Body of pancreas (tissue), 4 donors: ENCODE results near the gene ARID4B. TPM values are rescaled to one million over a fixed set of nuclear protein-coding genes. Genes with fewer than 3 reads are reported as not detected.
A peak's percentile ranks its signal among the peaks of the same experiment; 100 is the strongest.

ENCODE experiments used
- ATAC-seq: fragments of 150-250 bp; one replicate; pipeline ENCODE4 v1.9.1; 2016
- DNase-seq, 4 donors: peaks; one replicate each; pipeline ENCODE4 v3.0.0-alpha.2; 2019
- H3K27ac ChIP-seq, 4 donors: fragments of 200-600 bp; sonication (generic); 1 replicate in 3 of 4; 2 replicates in 1 of 4; pipeline versions ENCODE4 v1.5.1 to v1.6.1; 2016 to 2019; ENCODE audit warnings: mild to moderate bottlenecking in 1 of 4, mixed read lengths in 1 of 4, moderate library complexity in 1 of 4
- H3K27me3 ChIP-seq, 2 donors: fragments of 200-600 bp; sonication (generic); one replicate each; pipeline ENCODE4 v1.6.0; 2016; ENCODE audit warnings: mild to moderate bottlenecking in 1 of 2
- H3K36me3 ChIP-seq, 2 donors: fragments of 200-600 bp; sonication (generic); replicated peaks in 1 of 2; 2 replicates each; pipeline ENCODE4 v1.5.1; 2016; ENCODE audit warnings: low read depth in 2 of 2; ENCODE audit not compliant: insufficient read depth in 1 of 2
- H3K4me1 ChIP-seq: fragments of 200-600 bp; sonication (generic); one replicate; pipeline ENCODE4 v1.6.0; 2016
- H3K4me3 ChIP-seq, 2 donors: fragments of 200-600 bp; sonication (generic); 1 replicate in 1 of 2; 2 replicates in 1 of 2; pipeline ENCODE4 v1.5.1; 2016 to 2019
- H3K9me3 ChIP-seq, 3 donors: fragments of 200-600 bp; sonication (generic); 1 replicate in 2 of 3; 2 replicates in 1 of 3; pipeline ENCODE4 v1.5.1; 2016
- POLR2A ChIP-seq, 3 donors: fragments of 450-650 bp; IDR thresholded peaks; one replicate each; pipeline ENCODE4 v1.6.1; 2016; ENCODE audit warnings: antibody characterized with exemption in 3 of 3, mild to moderate bottlenecking in 2 of 3
- WGBS, 2 donors: methylation state at CpG; one replicate each; pipeline ENCODE4 v1.1.5; 2017; 5-methylcytosine and 5-hydroxymethylcytosine counted together
- intact Hi-C: fragments of 100-400 bp; cut with DNase I; formaldehyde crosslinking; loops from one replicate; pipeline ENCODE4 v1.15.1; 2023
- total RNA-seq, 2 donors: library from RNA; depleted of rRNA; stranded (reverse); fragments of >200 nt; gene quantifications; one replicate each; pipeline ENCODE4 v1.1.0, GENCODE V29; 2016
- TF ChIP-seq, protein P1 (sequence below), 7 experiments: fragments of 450-650 bp in 4 of 7; fragments of 200-600 bp in 3 of 7; sonication (generic) in 3 of 7; IDR thresholded peaks; one replicate each; pipeline ENCODE4 v1.5.1; 2016 to 2019; ENCODE audit warnings: antibody characterized with exemption in 7 of 7

Gene ARID4B
- total RNA-seq, 2 donors from 2014 or later, result 27.7 to 35.3 TPM

- TF ChIP-seq, protein P1, sequence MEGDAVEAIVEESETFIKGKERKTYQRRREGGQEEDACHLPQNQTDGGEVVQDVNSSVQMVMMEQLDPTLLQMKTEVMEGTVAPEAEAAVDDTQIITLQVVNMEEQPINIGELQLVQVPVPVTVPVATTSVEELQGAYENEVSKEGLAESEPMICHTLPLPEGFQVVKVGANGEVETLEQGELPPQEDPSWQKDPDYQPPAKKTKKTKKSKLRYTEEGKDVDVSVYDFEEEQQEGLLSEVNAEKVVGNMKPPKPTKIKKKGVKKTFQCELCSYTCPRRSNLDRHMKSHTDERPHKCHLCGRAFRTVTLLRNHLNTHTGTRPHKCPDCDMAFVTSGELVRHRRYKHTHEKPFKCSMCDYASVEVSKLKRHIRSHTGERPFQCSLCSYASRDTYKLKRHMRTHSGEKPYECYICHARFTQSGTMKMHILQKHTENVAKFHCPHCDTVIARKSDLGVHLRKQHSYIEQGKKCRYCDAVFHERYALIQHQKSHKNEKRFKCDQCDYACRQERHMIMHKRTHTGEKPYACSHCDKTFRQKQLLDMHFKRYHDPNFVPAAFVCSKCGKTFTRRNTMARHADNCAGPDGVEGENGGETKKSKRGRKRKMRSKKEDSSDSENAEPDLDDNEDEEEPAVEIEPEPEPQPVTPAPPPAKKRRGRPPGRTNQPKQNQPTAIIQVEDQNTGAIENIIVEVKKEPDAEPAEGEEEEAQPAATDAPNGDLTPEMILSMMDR (IDR thresholded peaks at IDR 0.05), result no peak
- TF ChIP-seq POLR2A (IDR thresholded peaks at IDR 0.05), result no peak
- 86 to 97% methylated on average over 2 of the region's 2 CpGs for WGBS, 2 donors
- peaks cover 0 to 22% of the 10 kb centered on the region in 2 donors for H3K36me3 ChIP-seq
- no peaks in the 10 kb centered on the region for H3K4me1 ChIP-seq
- ATAC-seq, result no peak
- H3K27me3 ChIP-seq, result no peaks in the 10 kb centered on the region
- no peak overlapping the region for H3K4me3 ChIP-seq
- intact Hi-C loops, result no loop called here
- H3K9me3 ChIP-seq, result no peaks in the 10 kb centered on the region
- no peak overlapping the region for H3K27ac ChIP-seq
- DNase-seq, result no peak
Observed at GRCh38 chr1:235138821-235139220, 189.2 kb downstream of the ARID4B start.

DNA sequence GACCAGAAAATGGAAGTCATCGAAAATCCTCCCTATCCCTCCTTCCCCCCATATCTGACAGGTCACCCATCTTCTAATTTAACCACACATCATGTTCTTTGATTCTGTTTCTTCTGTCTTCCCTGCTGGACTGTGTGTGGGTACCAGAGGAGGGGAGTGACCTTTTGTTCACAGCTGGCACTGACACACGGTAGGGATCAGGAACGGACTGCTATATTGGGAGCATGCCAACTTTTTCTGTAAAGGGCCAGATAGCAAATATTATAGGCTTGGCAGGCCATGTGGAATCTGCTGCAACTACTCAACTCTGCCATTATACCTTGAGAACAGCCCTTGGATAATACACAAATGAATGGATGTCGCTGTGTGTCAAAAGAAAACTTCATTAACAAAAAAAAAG is 191.9 kb downstream of the ARID4B start:
- 38 to 48% methylated on average over 4 of the region's 4 CpGs for WGBS, 2 donors
- Histone ChIP-seq H3K36me3 (peaks cover 0 to 19% of the 10 kb centered on the region in 2 donors), H3K4me1 (no peaks in the 10 kb centered on the region), H3K4me3 (no peak overlapping the region), H3K27ac (no peak overlapping the region), H3K9me3 (no peaks in the 10 kb centered on the region), H3K27me3 (no peaks in the 10 kb centered on the region)
- intact Hi-C loops, result no loop called here
- no peak for TF ChIP-seq POLR2A (IDR thresholded peaks at IDR 0.05)
- TF ChIP-seq, protein P1 (IDR thresholded peaks at IDR 0.05), result no peak
- no peak for ATAC-seq
- DNase-seq, result peak in 3 of 4 donors; percentile 20 to 30 (median 24)

GRCh38 chr1:235134171-235134570 is 193.8 kb downstream of the ARID4B start:
- DNase-seq, result no peak
- H3K27ac ChIP-seq, result no peak overlapping the region
- 94 to 97% methylated on average over 12 of the region's 12 CpGs for WGBS, 2 donors
- no peak for TF ChIP-seq POLR2A (IDR thresholded peaks at IDR 0.05)
- TF ChIP-seq, protein P1 (IDR thresholded peaks at IDR 0.05), result no peak
- no peak for ATAC-seq
- no peaks in the 10 kb centered on the region for H3K27me3 ChIP-seq
- peaks cover 0 to 19% of the 10 kb centered on the region in 2 donors for H3K36me3 ChIP-seq
- intact Hi-C loops, result no loop called here
- peaks cover 2% of the 10 kb centered on the region for H3K4me1 ChIP-seq
- H3K4me3 ChIP-seq, result no peak overlapping the region
- H3K9me3 ChIP-seq, result no peaks in the 10 kb centered on the region

- H3K4me3 ChIP-seq, result no peak overlapping the region
- H3K27ac ChIP-seq, result no peak overlapping the region
- no peaks in the 10 kb centered on the region for H3K9me3 ChIP-seq
- H3K36me3 ChIP-seq, result peaks cover 0 to 19% of the 10 kb centered on the region in 2 donors
- WGBS, 2 donors, result 96 to 97% methylated on average over 3 of the region's 3 CpGs
- TF ChIP-seq, protein P1 (IDR thresholded peaks at IDR 0.05), result no peak
- no peak for TF ChIP-seq POLR2A (IDR thresholded peaks at IDR 0.05)
- no peak for DNase-seq
- no peaks in the 10 kb centered on the region for H3K27me3 ChIP-seq
- H3K4me1 ChIP-seq, result peaks cover 4% of the 10 kb centered on the region
- intact Hi-C loops, result no loop called here
- no peak for ATAC-seq
Observed at GRCh38 chr1:235133086-235133485, 194.9 kb downstream of the ARID4B start.

DNA sequence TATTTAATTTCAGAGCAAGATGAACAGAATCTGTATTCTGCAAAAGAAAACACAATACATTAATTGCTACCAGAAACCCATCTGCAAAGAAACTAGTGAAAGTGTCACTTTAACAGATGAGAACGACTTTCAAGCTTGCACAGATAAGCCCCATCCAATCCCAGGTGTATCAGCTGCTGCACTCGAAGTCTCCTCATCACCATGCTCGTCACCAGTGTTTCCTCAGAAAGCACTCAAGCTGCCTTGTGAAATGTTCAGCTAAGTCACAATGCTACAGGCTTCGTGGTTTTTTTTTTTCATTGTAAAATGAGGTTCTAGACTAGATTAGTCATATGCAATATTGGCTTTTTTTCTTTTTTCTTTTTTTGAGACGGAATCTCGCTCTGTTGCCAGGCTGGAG is 196.0 kb downstream of the ARID4B start:
- ATAC-seq, result no peak
- H3K36me3 ChIP-seq, result peaks cover 0 to 12% of the 10 kb centered on the region in 2 donors
- no peaks in the 10 kb centered on the region for H3K9me3 ChIP-seq

More for the DNA sequence above, 196.0 kb downstream of the ARID4B start:
- 69 to 71% methylated on average over 6 of the region's 6 CpGs for WGBS, 2 donors
- Histone ChIP-seq H3K4me1 (peaks cover 10% of the 10 kb centered on the region), H3K4me3 (no peak overlapping the region), H3K27me3 (no peaks in the 10 kb centered on the region), H3K27ac (no peak overlapping the region)
- intact Hi-C loops, result no loop called here
- TF ChIP-seq POLR2A (IDR thresholded peaks at IDR 0.05), result no peak
- DNase-seq, result no peak
